HCT116 (cell line): ENCODE results near the gene BTF3L4.

ENCODE experiments used
- POLR2A ChIP-seq: IDR thresholded peaks from 2 replicates; pipeline ENCODE4 v1.7.0; 2011; ENCODE audit warnings: borderline replicate concordance; ENCODE audit not compliant: insufficient read depth, insufficient read length; ENCODE audit errors: extremely low read depth
- TF ChIP-seq, protein P1 (sequence below): IDR thresholded peaks from 2 replicates; pipeline ENCODE4 v1.6.1; 2012
- TF ChIP-seq, protein P2 (sequence below): IDR thresholded peaks from 2 replicates; pipeline ENCODE4 v1.6.1; 2012; ENCODE audit warnings: low read depth

DNA sequence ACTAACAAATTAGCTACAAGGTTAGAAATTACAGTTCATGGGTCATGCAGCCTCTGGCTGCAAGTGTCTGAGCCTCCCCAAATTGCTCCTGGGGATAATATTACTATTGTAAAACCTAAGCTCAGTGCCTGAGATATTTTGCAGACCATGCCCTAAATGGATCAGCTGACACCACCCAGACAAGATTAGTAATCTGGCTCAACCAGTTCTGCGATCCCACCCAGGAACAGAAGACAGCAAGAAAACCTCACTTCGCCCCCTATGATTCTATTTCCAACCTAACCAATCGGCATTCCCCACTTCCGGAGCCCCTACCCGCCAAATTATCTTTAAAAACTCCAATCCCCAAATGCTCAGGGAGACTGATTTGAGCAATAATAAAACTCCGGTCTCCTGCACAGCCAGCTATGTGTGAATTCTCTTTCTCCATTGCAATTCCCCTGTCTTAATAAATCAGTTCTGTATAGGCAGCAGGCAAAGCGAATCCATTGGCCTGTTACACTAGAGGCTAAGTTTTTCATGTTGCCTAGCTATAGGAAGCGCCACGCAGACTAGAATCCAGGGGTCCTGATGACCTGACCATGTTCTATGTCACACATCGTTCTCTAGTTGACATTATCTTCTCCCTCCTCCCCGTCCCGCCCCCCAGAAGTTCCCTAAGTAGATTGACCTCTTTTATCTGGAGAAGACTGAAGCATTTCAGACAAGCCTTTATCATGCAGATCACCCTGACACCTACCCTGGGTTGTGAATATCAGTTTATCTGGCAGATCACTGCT lies 63.4 kb downstream of the BTF3L4 start:
- TF ChIP-seq, protein P1, sequence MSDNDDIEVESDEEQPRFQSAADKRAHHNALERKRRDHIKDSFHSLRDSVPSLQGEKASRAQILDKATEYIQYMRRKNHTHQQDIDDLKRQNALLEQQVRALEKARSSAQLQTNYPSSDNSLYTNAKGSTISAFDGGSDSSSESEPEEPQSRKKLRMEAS = no peak
- TF ChIP-seq POLR2A = no peak
- TF ChIP-seq, protein P2, sequence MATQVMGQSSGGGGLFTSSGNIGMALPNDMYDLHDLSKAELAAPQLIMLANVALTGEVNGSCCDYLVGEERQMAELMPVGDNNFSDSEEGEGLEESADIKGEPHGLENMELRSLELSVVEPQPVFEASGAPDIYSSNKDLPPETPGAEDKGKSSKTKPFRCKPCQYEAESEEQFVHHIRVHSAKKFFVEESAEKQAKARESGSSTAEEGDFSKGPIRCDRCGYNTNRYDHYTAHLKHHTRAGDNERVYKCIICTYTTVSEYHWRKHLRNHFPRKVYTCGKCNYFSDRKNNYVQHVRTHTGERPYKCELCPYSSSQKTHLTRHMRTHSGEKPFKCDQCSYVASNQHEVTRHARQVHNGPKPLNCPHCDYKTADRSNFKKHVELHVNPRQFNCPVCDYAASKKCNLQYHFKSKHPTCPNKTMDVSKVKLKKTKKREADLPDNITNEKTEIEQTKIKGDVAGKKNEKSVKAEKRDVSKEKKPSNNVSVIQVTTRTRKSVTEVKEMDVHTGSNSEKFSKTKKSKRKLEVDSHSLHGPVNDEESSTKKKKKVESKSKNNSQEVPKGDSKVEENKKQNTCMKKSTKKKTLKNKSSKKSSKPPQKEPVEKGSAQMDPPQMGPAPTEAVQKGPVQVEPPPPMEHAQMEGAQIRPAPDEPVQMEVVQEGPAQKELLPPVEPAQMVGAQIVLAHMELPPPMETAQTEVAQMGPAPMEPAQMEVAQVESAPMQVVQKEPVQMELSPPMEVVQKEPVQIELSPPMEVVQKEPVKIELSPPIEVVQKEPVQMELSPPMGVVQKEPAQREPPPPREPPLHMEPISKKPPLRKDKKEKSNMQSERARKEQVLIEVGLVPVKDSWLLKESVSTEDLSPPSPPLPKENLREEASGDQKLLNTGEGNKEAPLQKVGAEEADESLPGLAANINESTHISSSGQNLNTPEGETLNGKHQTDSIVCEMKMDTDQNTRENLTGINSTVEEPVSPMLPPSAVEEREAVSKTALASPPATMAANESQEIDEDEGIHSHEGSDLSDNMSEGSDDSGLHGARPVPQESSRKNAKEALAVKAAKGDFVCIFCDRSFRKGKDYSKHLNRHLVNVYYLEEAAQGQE = no peak
